T-helper 1 cell treated with Interleukin-12 subunit alpha and Interleukin-12 subunit beta and Interleukin-4 antibody, amounts not matched to agents 30 μg/mL and 1 μg/mL, for 36 hours (primary cell): ENCODE measurements around the gene SMC3.
"Not testable (repeated sequence)": the region's sequence is repeated elsewhere in the genome, so short reads cannot be mapped to it uniquely, and the experiment has no call there.

Source experiments
- H3K27ac Mint-ChIP-seq: one replicate; pipeline ENCODE4 v1.8.0; 2021; ENCODE audit warnings: mild to moderate bottlenecking, mixed read lengths
- H3K27me3 Mint-ChIP-seq: one replicate; pipeline ENCODE4 v1.8.0; 2021; ENCODE audit warnings: low read depth, mixed read lengths
- H3K36me3 Mint-ChIP-seq: one replicate; pipeline ENCODE4 v1.8.0; 2021; ENCODE audit warnings: low read depth, mixed read lengths
- H3K4me1 Mint-ChIP-seq: one replicate; pipeline ENCODE4 v1.8.0; 2021; ENCODE audit warnings: low read depth, mixed read lengths
- H3K4me3 Mint-ChIP-seq: one replicate; pipeline ENCODE4 v1.8.0; 2021; ENCODE audit warnings: mild to moderate bottlenecking, moderate library complexity, mixed read lengths
- H3K9me3 Mint-ChIP-seq: one replicate; pipeline ENCODE4 v1.8.0; 2021; ENCODE audit warnings: mixed read lengths

The SMC3 gene

GRCh38 chr10:110636932-110637557 is 69.5 kb downstream of the SMC3 start:
- Mint-ChIP-seq H3K36me3 (no peaks in the 10 kb centered on the region), H3K27ac (no peak overlapping the region)

GRCh38 chr10:110637558-110638053 is 70.1 kb downstream of the SMC3 start:
- H3K27me3 Mint-ChIP-seq, result peaks cover 36% of the 10 kb centered on the region
- no peaks in the 10 kb centered on the region for H3K36me3 Mint-ChIP-seq
- peaks cover 5% of the 10 kb centered on the region for H3K4me1 Mint-ChIP-seq
- no peaks in the 10 kb centered on the region for H3K9me3 Mint-ChIP-seq
- no peak overlapping the region for H3K4me3 Mint-ChIP-seq
- no peak overlapping the region for H3K27ac Mint-ChIP-seq

More at GRCh38 chr10:110636932-110637557, 69.5 kb downstream of the SMC3 start:
- Mint-ChIP-seq H3K27me3 (peaks cover 31% of the 10 kb centered on the region), H3K9me3 (no peaks in the 10 kb centered on the region), H3K4me3 (no peak overlapping the region), H3K4me1 (peaks cover 5% of the 10 kb centered on the region)

- peaks cover 43% of the 10 kb centered on the region for H3K27me3 Mint-ChIP-seq
- no peaks in the 10 kb centered on the region for H3K9me3 Mint-ChIP-seq
- peaks cover 2% of the 10 kb centered on the region for H3K36me3 Mint-ChIP-seq
- H3K4me3 Mint-ChIP-seq, result no peak overlapping the region
- H3K4me1 Mint-ChIP-seq, result peaks cover 10% of the 10 kb centered on the region
- no peak overlapping the region for H3K27ac Mint-ChIP-seq
Observed at GRCh38 chr10:110638319-110638718, 70.8 kb downstream of the SMC3 start.

GRCh38 chr10:110639046-110639445 is 71.6 kb downstream of the SMC3 start:
- H3K27ac Mint-ChIP-seq, H3K36me3 Mint-ChIP-seq, H3K9me3 Mint-ChIP-seq, H3K4me3 Mint-ChIP-seq: not testable (repeated sequence)
- Mint-ChIP-seq H3K27me3 (peaks cover 45% of the 10 kb centered on the region), H3K4me1 (peaks cover 11% of the 10 kb centered on the region)

- not testable (repeated sequence) for H3K27ac Mint-ChIP-seq, H3K4me3 Mint-ChIP-seq, H3K36me3 Mint-ChIP-seq, H3K9me3 Mint-ChIP-seq
- peaks cover 49% of the 10 kb centered on the region for H3K27me3 Mint-ChIP-seq
- peaks cover 11% of the 10 kb centered on the region for H3K4me1 Mint-ChIP-seq
Observed at GRCh38 chr10:110639858-110640257, 72.4 kb downstream of the SMC3 start.

- Mint-ChIP-seq H3K27me3 (peaks cover 58% of the 10 kb centered on the region), H3K4me1 (peaks cover 11% of the 10 kb centered on the region), H3K27ac (no peak overlapping the region), H3K9me3 (no peaks in the 10 kb centered on the region), H3K4me3 (no peak overlapping the region), H3K36me3 (peaks cover 2% of the 10 kb centered on the region)
Observed at GRCh38 chr10:110641256-110641655, 73.8 kb downstream of the SMC3 start.

GRCh38 chr10:110642204-110643034 is 74.9 kb downstream of the SMC3 start:
- H3K36me3 Mint-ChIP-seq, result peaks cover 2% of the 10 kb centered on the region
- no peak overlapping the region for H3K27ac Mint-ChIP-seq
- H3K27me3 Mint-ChIP-seq, result peaks cover 63% of the 10 kb centered on the region
- H3K4me1 Mint-ChIP-seq, result peaks cover 11% of the 10 kb centered on the region
- peak overlapping the region; percentile 81 for H3K4me3 Mint-ChIP-seq
- H3K9me3 Mint-ChIP-seq, result no peaks in the 10 kb centered on the region

- H3K4me1 Mint-ChIP-seq, result peaks cover 11% of the 10 kb centered on the region
- H3K9me3 Mint-ChIP-seq, result no peaks in the 10 kb centered on the region
- peaks cover 60% of the 10 kb centered on the region for H3K27me3 Mint-ChIP-seq
- H3K36me3 Mint-ChIP-seq, result peaks cover 2% of the 10 kb centered on the region
- H3K4me3 Mint-ChIP-seq, result peak overlapping the region; percentile 77
- H3K27ac Mint-ChIP-seq, result no peak overlapping the region
Observed at GRCh38 chr10:110643035-110643652, 75.6 kb downstream of the SMC3 start.

GRCh38 chr10:110643653-110644597 is 76.4 kb downstream of the SMC3 start, which contains the start of gene RBM20:
Gene RBM20, plus strand, starts transcription at chr10:110644336. Its CDS starts 119 bp downstream, at chr10:110644455.
- Mint-ChIP-seq H3K4me3 (peak within 1 kb of the TSS; percentile 77), H3K9me3 (no peaks in the 10 kb centered on the region), H3K27ac (no peak within 1 kb of the TSS), H3K27me3 (peaks cover 67% of the 10 kb centered on the region), H3K36me3 (peaks cover 2% of the 10 kb centered on the region), H3K4me1 (peaks cover 11% of the 10 kb centered on the region)

GRCh38 chr10:110644598-110645462 is 77.3 kb downstream of the SMC3 start:
- H3K4me3 Mint-ChIP-seq, result peak overlapping the region; percentile 56
- H3K4me1 Mint-ChIP-seq, result peaks cover 11% of the 10 kb centered on the region
- no peaks in the 10 kb centered on the region for H3K9me3 Mint-ChIP-seq
- peaks cover 74% of the 10 kb centered on the region for H3K27me3 Mint-ChIP-seq
- no peak overlapping the region for H3K27ac Mint-ChIP-seq
- H3K36me3 Mint-ChIP-seq, result peaks cover 2% of the 10 kb centered on the region

GRCh38 chr10:110646417-110647135 is 79.1 kb downstream of the SMC3 start:
- H3K27ac Mint-ChIP-seq, result no peak overlapping the region
- H3K36me3 Mint-ChIP-seq, result peaks cover 2% of the 10 kb centered on the region
- no peaks in the 10 kb centered on the region for H3K9me3 Mint-ChIP-seq
- H3K4me1 Mint-ChIP-seq, result peaks cover 14% of the 10 kb centered on the region
- no peak overlapping the region for H3K4me3 Mint-ChIP-seq
- peaks cover 76% of the 10 kb centered on the region for H3K27me3 Mint-ChIP-seq

GRCh38 chr10:110647136-110647430 is 79.6 kb downstream of the SMC3 start:
- Mint-ChIP-seq H3K27ac (no peak overlapping the region), H3K9me3 (no peaks in the 10 kb centered on the region), H3K36me3 (peaks cover 2% of the 10 kb centered on the region), H3K4me3 (no peak overlapping the region), H3K27me3 (peaks cover 71% of the 10 kb centered on the region), H3K4me1 (peaks cover 19% of the 10 kb centered on the region)
